IPS-NIHi11 (cell line): ENCODE data around the gene SLC34A1.

Experiments used
- DNase-seq: peaks from one replicate; pipeline ENCODE4 v3.0.0; 2012; ENCODE audit warnings: mixed read lengths, low spot score

The SLC34A1 gene

DNA sequence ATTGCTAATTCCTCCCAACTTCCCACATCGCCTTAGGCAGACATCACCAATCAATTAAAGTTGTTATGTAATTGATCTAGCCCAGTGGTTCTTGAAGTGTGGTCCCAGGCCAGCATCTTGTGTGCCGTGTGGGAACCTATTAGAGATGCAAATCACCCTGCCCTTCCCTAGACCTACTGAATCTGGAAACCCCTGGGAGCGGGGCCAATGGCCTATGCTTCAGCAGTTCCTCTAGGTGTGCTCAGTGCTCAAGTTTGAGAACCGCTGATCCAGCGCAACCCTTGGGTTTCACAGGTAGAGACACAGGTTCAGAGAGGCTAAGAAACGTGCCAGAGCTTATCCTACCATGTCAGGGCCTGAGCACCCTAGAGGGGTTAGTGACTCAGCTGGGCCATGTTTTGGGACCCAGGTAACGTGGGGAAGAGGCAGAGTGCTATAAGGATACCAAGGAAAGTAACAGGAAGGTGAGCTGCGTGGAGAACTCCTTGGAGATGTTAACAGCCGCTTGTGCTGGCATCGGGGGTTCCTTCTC lies 4.4 kb downstream of the SLC34A1 start:
- DNase-seq, result no peak

DNA sequence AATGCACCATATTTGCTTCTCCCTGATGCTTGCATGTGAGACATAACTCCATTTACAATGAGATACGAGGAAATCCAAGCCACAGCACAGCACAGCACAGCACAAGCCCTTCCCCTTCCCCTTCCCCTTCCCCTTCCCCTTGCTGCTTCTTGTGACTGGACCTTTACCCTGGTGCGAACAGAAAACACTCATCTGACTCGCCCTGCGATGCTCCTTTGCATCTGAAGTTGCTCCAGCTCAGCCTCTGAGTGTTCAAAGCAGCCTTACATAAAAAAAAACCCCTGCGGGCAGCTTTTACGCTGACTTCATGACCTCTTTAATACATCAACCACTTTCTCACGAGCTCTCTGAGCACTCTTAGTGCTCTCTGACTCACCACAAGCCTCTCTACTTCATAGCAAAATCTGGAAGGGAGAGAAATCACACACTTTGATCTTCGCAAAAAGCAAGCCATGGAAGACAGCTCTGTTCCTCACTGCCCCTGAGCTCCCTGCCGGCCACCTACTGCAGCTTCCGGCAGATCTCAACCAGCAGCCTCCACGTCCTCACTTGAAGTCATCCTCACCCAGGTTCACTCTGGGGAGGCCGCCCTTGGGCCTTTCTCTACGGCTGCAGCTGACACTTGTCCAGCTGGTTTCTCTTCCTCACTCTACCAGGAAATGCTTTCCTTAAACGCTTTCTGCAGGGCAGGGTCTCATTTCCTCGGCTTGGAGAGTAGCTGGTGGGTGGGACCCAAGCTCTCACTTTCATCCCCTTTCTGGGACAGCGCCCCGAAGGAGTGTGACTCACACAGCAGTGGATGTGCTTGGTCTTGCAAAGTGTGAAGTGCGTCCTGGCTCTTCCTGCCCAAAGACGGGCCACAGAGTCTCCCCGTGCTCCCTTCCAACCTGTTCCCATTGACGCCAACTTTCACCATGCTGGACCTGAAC lies 5.3 kb downstream of the SLC34A1 start:
- DNase-seq, result no peak

- peak; percentile 96 for DNase-seq
These were observed 6.4 kb downstream of the SLC34A1 start for GRCh38 chr5:177390363-177391300.

DNA sequence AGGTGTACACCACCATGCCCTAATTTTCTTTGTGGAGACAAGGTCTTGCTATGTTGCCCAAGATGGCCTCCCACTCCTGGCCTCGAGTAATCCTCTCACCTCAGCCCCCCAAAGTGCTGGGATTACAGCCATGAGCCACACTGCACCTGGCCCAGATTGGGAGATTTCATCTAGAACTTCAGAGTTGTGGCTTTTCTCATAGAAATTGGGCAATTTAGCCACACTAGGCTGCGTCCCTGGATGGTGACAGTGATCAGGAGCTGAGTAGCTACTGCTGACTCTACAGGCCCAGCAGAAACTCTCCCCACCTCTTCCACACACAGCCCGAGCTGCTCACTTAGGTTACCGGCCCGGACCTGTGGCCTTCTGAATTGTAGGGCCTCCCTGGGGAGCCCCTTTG lies 8.5 kb downstream of the SLC34A1 start:
- no peak for DNase-seq

GRCh38 chr5:177393206-177393765 lies 9.1 kb downstream of the SLC34A1 start:
- no peak for DNase-seq

- no peak for DNase-seq
These were observed 9.8 kb downstream of the SLC34A1 start for GRCh38 chr5:177393990-177394389.

GRCh38 chr5:177396078-177396477 lies 11.8 kb downstream of the SLC34A1 start:
- DNase-seq, result no peak

- DNase-seq, result no peak
These were observed 12.6 kb downstream of the SLC34A1 start for GRCh38 chr5:177396807-177397206.

DNA sequence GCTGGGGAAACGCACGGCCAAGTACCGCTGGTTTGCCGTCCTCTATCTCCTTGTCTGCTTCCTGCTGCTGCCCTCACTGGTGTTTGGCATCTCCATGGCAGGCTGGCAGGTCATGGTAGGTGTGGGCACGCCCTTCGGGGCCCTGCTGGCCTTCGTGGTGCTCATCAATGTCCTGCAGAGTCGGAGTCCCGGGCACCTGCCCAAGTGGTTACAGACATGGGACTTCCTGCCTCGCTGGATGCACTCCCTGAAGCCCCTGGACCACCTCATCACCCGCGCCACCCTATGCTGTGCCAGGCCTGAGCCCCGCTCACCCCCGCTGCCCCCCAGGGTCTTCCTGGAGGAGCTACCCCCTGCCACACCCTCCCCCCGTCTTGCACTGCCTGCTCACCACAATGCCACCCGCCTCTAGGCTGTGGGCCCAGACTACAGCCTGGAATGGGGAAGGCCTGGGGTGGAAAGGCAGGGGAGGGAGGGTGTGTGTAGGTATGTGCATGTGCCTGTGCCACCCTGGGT lies 13.7 kb downstream of the SLC34A1 start:
- no peak for DNase-seq

DNA sequence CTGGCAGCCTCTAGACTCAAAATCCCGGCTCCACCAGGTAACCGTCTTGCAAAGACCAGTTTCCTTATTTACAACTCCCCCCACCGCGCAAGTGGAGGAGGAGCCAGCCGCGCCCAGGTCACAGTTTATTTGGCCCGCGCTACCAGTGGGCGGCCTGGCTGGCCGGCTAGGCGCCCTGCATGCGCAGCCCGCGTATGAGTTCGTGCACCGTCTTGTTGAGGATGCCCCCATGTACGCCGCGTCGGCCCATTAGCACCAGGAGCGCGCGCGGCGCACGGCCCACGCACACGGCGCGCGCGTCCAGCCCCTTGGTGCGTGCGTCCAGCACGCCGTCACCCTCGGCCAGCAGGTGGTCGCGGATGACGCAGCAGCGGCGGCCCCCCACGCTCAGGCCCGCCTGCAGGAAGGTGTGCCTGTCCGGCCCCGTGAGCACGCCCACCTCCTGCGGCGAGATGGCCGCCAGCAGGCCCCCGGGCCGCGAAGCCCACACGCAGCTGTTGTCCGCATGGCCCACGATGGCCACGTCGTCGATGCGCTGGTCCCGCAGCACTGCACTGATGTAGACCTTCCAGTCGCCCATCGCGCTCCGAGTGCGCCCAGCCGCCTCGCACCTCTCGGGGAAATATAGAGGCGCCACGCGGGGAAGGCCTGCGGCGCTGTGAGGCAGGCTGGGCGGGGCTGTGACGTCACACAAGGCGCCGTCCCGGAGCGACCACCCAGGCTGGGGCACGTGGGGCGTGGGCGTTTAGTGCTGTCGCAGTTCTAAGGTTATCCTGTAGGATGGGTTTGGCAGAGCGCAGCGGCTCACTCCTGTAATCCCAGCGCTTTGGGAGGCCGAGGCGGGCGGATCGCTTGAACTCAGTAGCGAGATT lies 16.0 kb downstream of the SLC34A1 start, which contains the start of gene PFN3:
PFN3 (minus strand) TSS at position 665 of the 872 bp plus-strand sequence; CDS start at position 580, 85 bp downstream.
- peak; percentile 63 for DNase-seq

GRCh38 chr5:177402271-177403043 lies 18.2 kb downstream of the SLC34A1 start:
- peak; percentile 90 for DNase-seq

DNA sequence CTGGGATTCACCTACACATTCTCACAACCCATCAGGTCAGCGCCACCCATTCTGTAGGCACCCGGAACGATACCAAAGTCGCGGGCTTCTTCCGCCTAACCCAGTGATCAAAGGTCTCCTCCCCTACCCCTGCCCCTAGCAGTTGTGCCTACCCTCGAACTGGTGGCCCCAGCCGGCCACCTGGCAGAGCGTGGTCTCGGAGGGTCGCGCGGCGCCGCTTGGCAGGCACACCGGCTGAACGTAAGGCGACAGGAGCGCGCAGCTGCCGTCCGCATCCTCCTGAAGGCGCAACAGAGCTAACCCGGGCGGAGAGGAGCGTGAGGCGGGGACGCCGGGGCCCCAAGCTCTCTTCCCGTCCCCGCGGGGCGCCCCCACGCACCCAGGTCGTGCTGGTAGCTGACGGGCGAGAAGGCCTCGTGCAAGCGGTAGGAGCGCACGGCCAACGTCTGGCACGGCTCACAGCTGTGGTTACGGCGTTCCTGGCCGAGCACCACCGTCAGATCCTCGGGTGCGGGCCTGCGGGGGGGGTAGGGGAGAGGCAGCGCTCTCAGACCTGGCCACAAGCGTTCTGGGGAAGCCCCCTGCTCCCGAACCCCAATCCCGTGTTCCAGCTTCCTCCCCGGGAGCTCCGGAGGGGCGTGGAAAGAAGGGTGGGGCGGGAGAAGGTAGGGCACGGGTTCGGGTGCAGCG lies 19.0 kb downstream of the SLC34A1 start:
- peak; percentile 50 for DNase-seq

- DNase-seq, result peak; percentile 87
These were observed 19.8 kb downstream of the SLC34A1 start for GRCh38 chr5:177403792-177404640.

DNA sequence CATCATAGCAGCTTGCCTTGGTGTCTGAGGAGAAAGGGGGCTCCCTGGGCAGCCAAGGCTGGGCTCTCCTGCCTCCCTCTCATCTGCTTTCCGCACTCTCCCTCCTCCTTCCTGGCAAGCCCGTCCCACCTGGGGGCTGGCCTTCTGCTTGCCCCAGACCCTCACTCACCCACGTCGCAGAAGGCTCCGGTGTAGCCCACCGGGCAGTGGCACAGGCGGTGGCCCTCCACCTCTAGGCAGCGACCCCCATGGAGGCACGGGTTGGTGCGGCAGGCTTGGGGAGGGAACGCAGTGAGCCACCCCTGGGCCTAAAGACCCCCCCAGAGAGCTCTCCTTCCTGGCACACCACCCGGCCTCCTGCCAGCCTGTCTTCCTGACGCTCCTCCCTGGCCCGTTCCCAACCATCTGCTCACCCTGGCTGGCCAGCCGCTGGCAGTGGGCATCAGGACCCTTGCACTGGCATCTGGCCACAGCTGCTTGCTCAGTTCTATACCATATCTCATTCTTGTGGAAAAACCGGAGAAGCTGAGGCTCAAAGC lies 20.5 kb downstream of the SLC34A1 start:
- no peak for DNase-seq

GRCh38 chr5:177405312-177405711 lies 21.1 kb downstream of the SLC34A1 start:
- DNase-seq, result no peak

DNA sequence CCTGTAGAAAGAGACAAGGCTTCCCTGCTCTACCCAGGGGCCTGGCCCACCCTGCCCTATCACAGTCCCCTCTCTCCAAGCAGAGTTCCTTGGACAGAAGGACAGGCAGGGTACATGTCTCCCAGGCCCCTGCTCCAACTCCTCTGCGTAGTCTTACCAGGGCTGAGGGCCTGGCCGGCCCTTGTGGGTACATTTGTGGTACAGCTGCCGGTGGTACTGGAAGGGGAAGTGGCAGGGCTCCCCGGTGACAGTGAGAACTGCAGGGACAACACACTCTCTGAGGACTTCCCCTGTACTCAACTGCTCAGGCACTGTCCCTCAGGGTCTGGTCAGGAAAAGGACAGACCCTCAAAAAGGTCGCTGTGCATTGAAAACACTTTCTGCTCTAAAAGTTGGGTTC lies 21.6 kb downstream of the SLC34A1 start:
- no peak for DNase-seq

DNA sequence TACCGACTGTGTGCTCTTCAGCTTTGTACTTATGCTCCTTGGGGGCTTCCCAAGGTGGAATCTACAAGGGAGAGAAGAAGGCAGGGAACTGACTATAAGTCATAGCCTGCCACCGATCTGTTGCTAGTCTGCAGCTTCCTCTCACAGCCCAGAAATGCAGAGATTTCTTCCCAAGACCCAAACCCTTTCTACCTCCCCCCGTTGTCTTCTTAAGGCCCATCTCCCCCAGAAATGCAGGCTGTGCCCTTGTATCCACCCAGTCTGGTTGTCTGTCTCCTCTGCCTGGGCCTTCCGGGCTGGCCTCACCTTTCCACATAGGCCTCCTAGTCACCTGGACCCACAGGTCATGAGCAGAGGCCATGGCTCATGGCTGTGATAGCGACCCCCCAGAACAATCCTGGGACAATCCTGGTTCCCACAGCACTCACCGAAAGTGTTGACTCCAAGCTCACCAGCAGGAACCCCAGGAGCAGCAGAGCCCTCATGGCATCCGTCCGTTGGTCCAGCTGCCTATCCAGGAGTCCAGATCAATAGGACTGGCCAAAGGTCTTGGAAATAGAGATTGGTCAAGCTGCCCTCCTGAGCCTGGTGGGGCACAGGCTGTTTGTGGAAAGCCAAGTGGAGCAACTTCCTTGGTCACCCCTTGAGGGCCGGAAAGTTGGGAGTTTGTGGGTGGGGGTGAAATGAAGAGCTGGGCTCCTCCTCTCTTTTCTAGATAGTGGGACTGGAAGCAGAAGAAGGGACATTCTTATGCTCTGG lies 25.0 kb downstream of the SLC34A1 start, which contains the start of gene F12:
F12 (minus strand) TSS at position 522 of the 759 bp plus-strand sequence; CDS start at position 485, 37 bp downstream.
- DNase-seq, result no peak
